ENCODE results near the gene CHL1.

CHL1 gene, protein sequence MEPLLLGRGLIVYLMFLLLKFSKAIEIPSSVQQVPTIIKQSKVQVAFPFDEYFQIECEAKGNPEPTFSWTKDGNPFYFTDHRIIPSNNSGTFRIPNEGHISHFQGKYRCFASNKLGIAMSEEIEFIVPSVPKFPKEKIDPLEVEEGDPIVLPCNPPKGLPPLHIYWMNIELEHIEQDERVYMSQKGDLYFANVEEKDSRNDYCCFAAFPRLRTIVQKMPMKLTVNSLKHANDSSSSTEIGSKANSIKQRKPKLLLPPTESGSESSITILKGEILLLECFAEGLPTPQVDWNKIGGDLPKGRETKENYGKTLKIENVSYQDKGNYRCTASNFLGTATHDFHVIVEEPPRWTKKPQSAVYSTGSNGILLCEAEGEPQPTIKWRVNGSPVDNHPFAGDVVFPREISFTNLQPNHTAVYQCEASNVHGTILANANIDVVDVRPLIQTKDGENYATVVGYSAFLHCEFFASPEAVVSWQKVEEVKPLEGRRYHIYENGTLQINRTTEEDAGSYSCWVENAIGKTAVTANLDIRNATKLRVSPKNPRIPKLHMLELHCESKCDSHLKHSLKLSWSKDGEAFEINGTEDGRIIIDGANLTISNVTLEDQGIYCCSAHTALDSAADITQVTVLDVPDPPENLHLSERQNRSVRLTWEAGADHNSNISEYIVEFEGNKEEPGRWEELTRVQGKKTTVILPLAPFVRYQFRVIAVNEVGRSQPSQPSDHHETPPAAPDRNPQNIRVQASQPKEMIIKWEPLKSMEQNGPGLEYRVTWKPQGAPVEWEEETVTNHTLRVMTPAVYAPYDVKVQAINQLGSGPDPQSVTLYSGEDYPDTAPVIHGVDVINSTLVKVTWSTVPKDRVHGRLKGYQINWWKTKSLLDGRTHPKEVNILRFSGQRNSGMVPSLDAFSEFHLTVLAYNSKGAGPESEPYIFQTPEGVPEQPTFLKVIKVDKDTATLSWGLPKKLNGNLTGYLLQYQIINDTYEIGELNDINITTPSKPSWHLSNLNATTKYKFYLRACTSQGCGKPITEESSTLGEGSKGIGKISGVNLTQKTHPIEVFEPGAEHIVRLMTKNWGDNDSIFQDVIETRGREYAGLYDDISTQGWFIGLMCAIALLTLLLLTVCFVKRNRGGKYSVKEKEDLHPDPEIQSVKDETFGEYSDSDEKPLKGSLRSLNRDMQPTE (N-terminal part only)

GRCh38 chr3:196311-197148, at the start of gene CHL1:
CHL1 (plus strand) TSS chr3:196763; CDS start chr3:319777, 123,014 bp downstream.
- no peak for DNase-seq

DNA sequence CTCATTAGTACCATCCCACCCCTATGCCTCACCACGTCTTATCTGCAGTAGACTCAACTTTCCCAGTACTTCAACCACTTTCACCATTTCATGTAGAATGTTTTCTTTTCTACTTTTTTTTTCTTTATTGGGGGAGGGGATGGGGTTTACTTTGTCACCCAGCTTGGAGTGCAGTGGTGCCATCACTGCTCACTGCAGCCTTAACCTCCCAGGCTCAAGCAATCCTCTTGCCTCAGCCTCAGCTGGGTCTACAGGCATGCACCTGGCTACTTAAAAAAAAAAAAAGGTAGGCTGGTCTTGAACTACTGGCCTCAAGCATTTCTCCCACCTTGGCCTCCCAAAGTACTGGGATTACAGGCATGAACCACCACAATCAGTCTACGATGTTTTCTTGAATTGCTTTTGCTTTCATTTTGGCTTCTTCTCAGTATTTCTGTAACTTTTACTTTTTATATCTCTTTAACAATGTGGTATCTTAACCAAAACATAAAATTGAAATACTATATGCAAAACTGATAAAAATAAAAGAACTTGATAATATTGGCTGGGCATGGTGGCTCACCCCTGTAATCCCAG, 44.9 kb upstream of the CHL1 start:
- DNase-seq: no peak

DNA sequence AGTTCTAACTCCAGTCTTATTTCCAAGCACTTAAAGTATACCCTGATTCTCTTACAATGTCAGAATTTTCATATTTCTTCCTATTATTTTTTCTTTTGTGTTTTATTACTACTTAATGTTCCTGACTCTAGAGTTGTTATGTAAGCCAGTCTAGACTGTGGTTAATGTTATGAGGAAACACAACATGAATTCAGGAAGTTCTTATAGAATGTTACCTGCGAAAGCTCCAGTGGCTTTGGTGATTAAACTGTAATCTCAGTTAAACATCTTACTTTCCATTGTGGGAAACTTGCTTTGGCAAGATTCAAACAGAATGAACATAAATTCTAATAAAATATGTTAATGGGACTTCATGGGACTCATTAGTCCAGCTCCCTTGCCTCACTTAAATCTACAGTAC, 36.6 kb upstream of the CHL1 start:
- no peak for DNase-seq

GRCh38 chr3:166071-166470, 30.5 kb upstream of the CHL1 start:
- no peak for DNase-seq

GRCh38 chr3:166799-167198, 29.8 kb upstream of the CHL1 start:
- DNase-seq: no peak

- no peak for DNase-seq
Measured at GRCh38 chr3:173886-174285, 22.7 kb upstream of the CHL1 start.

DNA sequence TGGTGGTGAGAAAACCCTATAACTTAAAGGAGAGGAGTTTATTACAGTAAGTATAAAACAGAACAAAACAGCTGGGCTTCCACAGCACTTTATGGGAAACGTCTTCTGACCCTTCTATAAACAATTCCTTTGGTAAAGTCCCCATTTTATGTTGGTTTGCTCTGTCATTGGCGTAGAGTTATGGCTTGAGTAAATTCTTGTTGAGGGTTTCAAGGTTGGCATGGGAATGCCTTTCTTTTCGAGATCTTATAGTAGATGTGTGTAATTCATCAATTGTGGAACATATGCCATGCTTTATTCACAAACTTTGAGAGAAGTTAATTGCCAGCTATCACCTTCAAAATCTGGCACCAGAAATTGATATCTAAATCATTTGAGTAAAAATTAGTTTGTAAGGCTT, 11.6 kb upstream of the CHL1 start:
- no peak for DNase-seq

DNA sequence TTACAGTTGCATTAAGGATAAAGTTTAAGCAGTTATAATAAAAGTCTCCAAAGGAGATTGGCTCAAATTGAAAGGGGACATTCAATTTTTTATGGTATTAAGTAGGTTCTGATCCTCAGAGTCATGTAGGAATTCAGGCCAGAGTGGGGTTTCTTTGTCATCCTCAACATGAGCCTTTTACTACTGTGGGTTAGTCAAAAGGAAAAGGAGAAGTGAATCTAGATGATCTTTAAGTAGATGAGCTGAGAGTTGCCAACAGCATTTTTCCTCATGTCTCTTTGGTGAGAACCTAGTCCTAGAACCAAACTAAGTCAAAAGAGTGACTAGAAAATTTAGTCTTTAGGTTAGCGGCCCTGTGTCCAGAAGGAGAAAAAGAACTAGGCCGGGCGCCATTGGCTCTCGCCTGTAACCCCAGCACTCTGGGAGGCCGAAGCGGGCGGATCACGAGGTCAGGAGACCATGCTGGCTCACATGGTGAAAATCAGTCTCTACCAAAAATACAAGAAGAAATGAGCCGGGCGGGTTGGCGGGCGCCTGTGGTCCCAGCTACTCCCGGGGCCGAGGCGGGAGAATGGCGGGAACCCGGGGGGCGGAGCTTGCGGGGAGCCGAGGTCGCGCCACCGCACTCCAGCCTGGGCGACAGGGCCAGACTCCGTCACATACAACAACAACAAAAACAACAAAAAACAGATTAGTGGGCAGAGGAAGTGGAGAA, 4.2 kb upstream of the CHL1 start:
- no peak for DNase-seq

DNA sequence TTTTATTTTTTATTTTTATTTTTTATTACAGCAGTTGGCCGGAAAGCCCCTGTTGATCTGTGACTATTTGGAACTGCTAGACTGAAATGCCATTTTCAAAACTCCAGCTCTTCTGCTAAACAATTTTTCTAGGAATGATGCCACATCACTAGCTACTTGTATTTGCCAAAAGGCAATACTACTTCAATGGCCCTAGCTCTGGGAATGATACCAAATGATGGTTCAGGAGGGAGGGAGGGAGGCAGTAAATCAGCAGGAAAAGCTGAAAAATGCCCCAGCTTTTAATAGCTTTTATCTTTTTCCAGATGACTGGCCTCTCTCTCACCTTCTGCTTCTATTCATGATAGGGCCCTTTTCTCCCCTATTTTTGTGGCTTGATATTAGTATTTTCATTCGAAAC, 2.6 kb upstream of the CHL1 start:
- no peak for DNase-seq

DNA sequence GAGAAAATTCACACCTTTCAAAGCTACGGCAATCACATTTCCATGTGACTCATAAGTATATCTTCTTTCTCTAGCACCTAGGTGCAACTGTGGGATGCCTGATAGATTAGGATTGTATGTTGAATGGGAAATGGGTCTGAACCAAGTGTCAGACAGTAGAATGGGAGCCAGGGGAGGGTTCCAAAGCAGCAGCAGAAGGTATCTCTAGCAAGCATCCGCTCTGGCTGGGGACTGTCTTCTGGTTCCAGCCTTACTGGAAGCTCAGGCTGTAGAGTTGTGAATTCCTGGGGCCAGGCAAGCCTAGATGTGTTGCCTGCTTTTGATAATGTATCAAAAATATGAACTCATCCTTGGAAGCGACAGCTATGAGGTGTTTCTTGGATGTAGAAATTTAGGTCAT, 2.1 kb upstream of the CHL1 start:
- no peak for DNase-seq

DNA sequence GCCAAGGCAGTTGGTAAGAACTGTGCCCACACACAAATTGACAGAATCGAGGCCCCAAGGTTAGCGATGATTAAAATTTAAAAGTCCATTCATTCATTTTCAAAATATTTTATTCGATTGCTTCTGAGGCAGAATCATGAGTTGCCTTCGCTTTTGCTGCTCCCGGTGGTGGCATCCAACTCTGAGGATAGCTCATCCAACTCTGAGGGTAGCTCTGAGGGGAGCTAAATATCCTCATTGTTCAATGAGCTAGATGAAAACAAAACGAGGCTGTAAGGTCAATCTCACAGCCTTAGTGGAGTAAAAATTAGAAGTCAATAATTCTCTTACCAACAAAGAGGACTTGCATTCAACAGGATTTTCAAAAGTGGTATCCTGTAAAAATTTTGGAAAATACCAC, 897 bp upstream of the CHL1 start:
- DNase-seq: no peak

DNA sequence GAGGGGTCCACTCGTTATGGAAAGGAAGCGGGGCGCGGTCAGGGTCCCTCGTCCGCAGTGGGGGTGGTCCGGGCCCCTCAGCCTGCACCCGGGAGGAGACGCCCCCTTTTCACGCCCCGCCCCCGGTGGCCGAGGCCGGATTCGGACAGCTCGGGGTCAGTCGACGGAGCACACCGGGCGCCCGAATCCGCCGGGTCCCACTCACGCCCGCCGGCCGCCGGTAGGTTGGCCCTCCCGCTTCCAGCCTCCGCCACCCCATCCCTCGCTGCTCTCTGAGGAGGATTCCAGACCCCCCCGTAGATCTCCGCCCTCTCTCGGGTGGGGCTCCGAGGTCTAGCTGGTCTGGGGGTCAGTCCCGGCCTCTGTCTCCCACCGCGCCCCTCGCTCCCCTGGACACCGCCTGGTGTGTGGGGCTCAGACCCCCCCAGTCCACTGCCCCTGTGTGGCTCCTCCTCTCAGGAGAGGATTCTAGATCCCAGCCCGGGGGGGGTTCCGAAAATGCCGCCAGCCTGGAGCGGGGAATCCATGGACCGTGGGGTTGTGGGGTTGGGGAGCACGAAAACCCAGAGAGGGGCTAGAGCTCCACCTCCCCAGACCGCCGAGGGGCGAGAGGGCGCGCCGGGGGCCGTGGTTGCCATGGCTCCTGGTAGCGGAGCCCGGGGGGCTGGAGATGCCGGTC, 725 bp downstream of the CHL1 start:
- DNase-seq: no peak

DNA sequence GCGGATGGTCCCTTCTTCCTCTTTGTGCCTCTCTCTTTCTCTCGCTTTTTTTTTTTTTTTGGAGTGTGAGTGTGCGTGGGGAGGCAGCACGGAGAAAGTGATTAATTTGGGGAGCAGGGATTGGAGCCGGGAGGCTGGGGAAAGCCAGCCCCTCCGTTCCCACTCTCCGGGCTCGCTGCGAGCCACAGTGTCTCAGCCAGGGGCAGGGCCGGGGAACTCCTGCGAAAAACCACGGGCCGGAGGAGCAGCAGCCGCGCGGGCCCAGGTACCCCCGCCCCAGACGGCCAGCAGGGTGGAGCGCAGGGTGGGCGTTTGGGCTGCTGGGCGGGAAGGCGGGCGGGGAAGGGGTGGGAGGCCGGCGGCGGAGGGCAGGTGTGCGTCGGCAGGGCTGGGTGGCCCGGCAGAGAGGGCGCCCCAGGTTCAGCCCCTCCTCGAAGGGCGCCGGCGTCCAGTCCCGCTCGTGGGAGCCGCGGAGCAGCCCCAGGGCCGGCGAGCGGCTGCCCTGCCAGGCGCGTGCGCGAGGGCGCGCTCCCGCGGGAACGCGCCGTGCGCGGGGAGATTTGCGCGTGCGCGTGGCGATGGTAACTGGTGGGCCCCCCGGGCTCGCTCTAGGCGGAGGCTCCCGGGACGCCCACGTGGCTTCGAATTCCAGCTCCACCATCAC, 1.4 kb downstream of the CHL1 start:
- DNase-seq: no peak

- no peak for DNase-seq
Measured at GRCh38 chr3:199835-200234, 3.3 kb downstream of the CHL1 start.

GRCh38 chr3:200758-201325, 4.3 kb downstream of the CHL1 start:
- no peak for DNase-seq

DNA sequence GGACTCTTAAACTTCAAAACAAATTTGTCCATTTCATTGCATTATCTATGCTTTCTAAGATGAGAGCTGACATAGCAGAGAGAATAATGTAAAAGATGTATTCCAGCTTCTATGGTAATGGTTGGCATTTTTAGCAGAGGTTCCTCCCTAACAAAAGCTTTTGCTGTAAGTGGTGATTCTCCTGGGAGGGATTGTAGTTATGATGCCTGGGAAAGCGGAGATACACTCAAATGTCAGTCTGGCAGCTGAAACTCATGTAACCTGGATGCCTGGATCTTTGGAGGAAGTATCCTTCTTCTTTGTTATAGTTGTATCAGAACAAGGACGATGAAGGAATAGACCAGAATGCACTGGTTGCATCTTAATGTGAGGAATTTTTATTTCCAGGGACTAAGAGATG, 7.5 kb downstream of the CHL1 start:
- DNase-seq: no peak

GRCh38 chr3:207973-208372, 11.4 kb downstream of the CHL1 start:
- no peak for DNase-seq

GRCh38 chr3:210669-211068, 14.1 kb downstream of the CHL1 start:
- DNase-seq: no peak

DNA sequence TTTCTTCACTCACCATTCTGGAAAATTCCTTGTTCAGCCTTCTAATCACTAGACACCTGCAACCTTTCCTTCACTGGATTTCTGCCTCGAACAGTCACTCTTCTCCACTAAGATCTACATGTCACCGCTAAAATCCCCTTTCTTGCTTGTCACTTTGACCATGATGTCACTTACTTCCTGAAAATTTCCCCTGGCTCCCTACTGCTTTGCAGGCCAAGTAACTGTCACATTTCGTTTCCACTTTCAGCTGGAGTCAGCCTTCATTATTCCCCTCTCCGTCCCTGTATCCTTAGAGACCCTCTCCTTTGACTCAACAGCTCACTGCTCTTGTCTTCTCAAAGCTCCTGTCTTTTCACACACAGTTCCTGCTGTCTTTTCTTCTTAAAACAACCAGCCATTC, 15.9 kb downstream of the CHL1 start:
- no peak for DNase-seq
